H9 (cell line): ENCODE data around the gene BIVM. TPM values are rescaled to one million over a fixed set of nuclear protein-coding genes. Genes with fewer than 3 reads are reported as not detected.

Experiments
- DNase-seq: peaks from one replicate; pipeline ENCODE4 v3.0.0-alpha.2; 2017
- H2AFZ ChIP-seq: one replicate; pipeline ENCODE4 v1.6.1; 2013; ENCODE audit warnings: mild to moderate bottlenecking, low read length, control low read depth, moderate library complexity
- H2AK5ac ChIP-seq: 2 replicates; pipeline ENCODE4 v1.6.1; 2013; ENCODE audit warnings: low read length, control low read depth, mixed read lengths; ENCODE audit not compliant: insufficient read length
- H2BK120ac ChIP-seq: one replicate; pipeline ENCODE4 v1.6.1; 2013; ENCODE audit warnings: low read depth, mild to moderate bottlenecking, low read length, control low read depth, inconsistent platforms; ENCODE audit not compliant: poor library complexity, severe bottlenecking
- H2BK12ac ChIP-seq: 2 replicates; pipeline ENCODE4 v1.6.1; 2013; ENCODE audit warnings: low read length, control low read depth, mixed read lengths, low read depth; ENCODE audit not compliant: insufficient read length
- H2BK15ac ChIP-seq: 2 replicates; pipeline ENCODE4 v1.6.1; 2013; ENCODE audit warnings: low read depth, low read length, control low read depth
- H2BK20ac ChIP-seq: one replicate; pipeline ENCODE4 v1.6.1; 2013; ENCODE audit warnings: low read depth, mild to moderate bottlenecking, low read length, control low read depth, inconsistent platforms; ENCODE audit not compliant: poor library complexity, severe bottlenecking
- H2BK5ac ChIP-seq: 2 replicates; pipeline ENCODE4 v1.6.1; 2013; ENCODE audit warnings: low read length, control low read depth, mixed read lengths; ENCODE audit not compliant: insufficient read length
- H3K14ac ChIP-seq: 2 replicates; pipeline ENCODE4 v1.6.1; 2013; ENCODE audit warnings: low read length, control low read depth; ENCODE audit not compliant: insufficient read depth
- H3K18ac ChIP-seq: 2 replicates; pipeline ENCODE4 v1.6.1; 2013; ENCODE audit warnings: low read depth, mild to moderate bottlenecking, mixed read lengths, low read length, control low read depth; ENCODE audit not compliant: insufficient read length
- H3K23ac ChIP-seq: 2 replicates; pipeline ENCODE4 v1.6.1; 2013; ENCODE audit warnings: low read length, control low read depth, mixed read lengths, low read depth; ENCODE audit not compliant: insufficient read length
- H3K23me2 ChIP-seq: 2 replicates; pipeline ENCODE4 v1.6.1; 2013; ENCODE audit warnings: low read depth, mild to moderate bottlenecking, mixed read lengths, low read length, control low read depth; ENCODE audit not compliant: insufficient read length, poor library complexity, severe bottlenecking
- H3K27ac ChIP-seq: 2 replicates; pipeline ENCODE4 v1.5.1; 2013; ENCODE audit warnings: low read length, control low read depth, mixed read lengths, low read depth; ENCODE audit not compliant: insufficient read length
- H3K27me3 ChIP-seq: 2 replicates; pipeline ENCODE4 v1.6.1; 2013; ENCODE audit warnings: low read length, control low read depth, inconsistent platforms; ENCODE audit not compliant: insufficient read depth
- H3K4ac ChIP-seq: 2 replicates; pipeline ENCODE4 v1.6.1; 2013; ENCODE audit warnings: low read depth, mild to moderate bottlenecking, control low read depth, inconsistent platforms, low read length, moderate library complexity
- H3K4me1 ChIP-seq: 2 replicates; pipeline ENCODE4 v1.6.1; 2013; ENCODE audit warnings: low read length, control low read depth, inconsistent platforms; ENCODE audit not compliant: insufficient read depth
- H3K4me2 ChIP-seq: 2 replicates; pipeline ENCODE4 v1.6.1; 2013; ENCODE audit warnings: low read length, control low read depth, mixed read lengths; ENCODE audit not compliant: insufficient read length, insufficient read depth
- H3K56ac ChIP-seq: 2 replicates; pipeline ENCODE4 v1.6.1; 2013; ENCODE audit warnings: low read depth, mild to moderate bottlenecking, mixed read lengths, low read length, control low read depth; ENCODE audit not compliant: insufficient read length
- H3K79me1 ChIP-seq: 2 replicates; pipeline ENCODE4 v1.6.1; 2013; ENCODE audit warnings: low read depth, mild to moderate bottlenecking, moderate library complexity, low read length, control low read depth, inconsistent platforms; ENCODE audit not compliant: insufficient read depth, poor library complexity, severe bottlenecking
- H3K79me2 ChIP-seq: 2 replicates; pipeline ENCODE4 v1.6.1; 2013; ENCODE audit warnings: low read length, control low read depth, inconsistent platforms; ENCODE audit not compliant: insufficient read depth
- H3K9ac ChIP-seq: 2 replicates; pipeline ENCODE4 v1.6.1; 2013; ENCODE audit warnings: low read length, control low read depth, mixed read lengths; ENCODE audit not compliant: insufficient read length; ENCODE audit errors: extremely low read depth
- H3K9me3 ChIP-seq: one replicate; pipeline ENCODE4 v1.6.1; 2013; ENCODE audit warnings: low read depth, low read length, inconsistent platforms; ENCODE audit not compliant: control insufficient read depth
- H3T11ph ChIP-seq: one replicate; pipeline ENCODE4 v1.6.1; 2013; ENCODE audit warnings: mild to moderate bottlenecking, low read length, control low read depth, inconsistent platforms
- H4K20me1 ChIP-seq: one replicate; pipeline ENCODE4 v1.6.1; 2013; ENCODE audit not compliant: control insufficient read depth, insufficient read length, insufficient read depth
- H4K5ac ChIP-seq: 2 replicates; pipeline ENCODE4 v1.6.1; 2013; ENCODE audit warnings: low read depth, mild to moderate bottlenecking, mixed read lengths, low read length, control low read depth; ENCODE audit not compliant: insufficient read length
- H4K8ac ChIP-seq: replicated peaks from 2 replicates; pipeline ENCODE4 v1.6.1; 2013; ENCODE audit warnings: low read length, control low read depth, mixed read lengths, low read depth; ENCODE audit not compliant: insufficient read length
- H4K91ac ChIP-seq: 2 replicates; pipeline ENCODE4 v1.6.1; 2013; ENCODE audit warnings: low read depth, mild to moderate bottlenecking, moderate library complexity, mixed read lengths, low read length, control low read depth; ENCODE audit not compliant: insufficient read length
- H3K27ac Mint-ChIP-seq, 3 experiments: 2 replicates in 2 of 3; 3 replicates in 1 of 3; pipeline ENCODE4 v1.8.0; 2020 to 2021; ENCODE audit warnings: mixed read lengths in 3 of 3, mild to moderate bottlenecking in 1 of 3, moderate library complexity in 1 of 3
- H3K27me3 Mint-ChIP-seq: 2 replicates; pipeline ENCODE4 v1.8.0; 2021; ENCODE audit warnings: low read depth, mild to moderate bottlenecking, moderate library complexity, mixed read lengths
- H3K36me3 Mint-ChIP-seq, 3 experiments: 2 replicates in 2 of 3; 3 replicates in 1 of 3; pipeline ENCODE4 v1.8.0; 2020 to 2021; ENCODE audit warnings: low read depth in 3 of 3, mixed read lengths in 3 of 3; ENCODE audit not compliant: insufficient read depth in 1 of 3
- H3K4me1 Mint-ChIP-seq, 2 experiments: 2 replicates each; pipeline ENCODE4 v1.8.0; 2020; ENCODE audit warnings: mixed read lengths in 2 of 2
- H3K4me3 Mint-ChIP-seq, 2 experiments: 2 replicates in 1 of 2; 3 replicates in 1 of 2; pipeline ENCODE4 v1.8.0; 2020 to 2021; ENCODE audit warnings: mild to moderate bottlenecking in 2 of 2, mixed read lengths in 2 of 2, moderate library complexity in 1 of 2
- H3K9me3 Mint-ChIP-seq, 2 experiments: 2 replicates in 1 of 2; 3 replicates in 1 of 2; pipeline ENCODE4 v1.8.0; 2020; ENCODE audit warnings: mild to moderate bottlenecking in 2 of 2, mixed read lengths in 2 of 2, moderate library complexity in 1 of 2
- WGBS: extraction: QIAGEN DNeasy Blood & Tissue Kit; methylation state at CpG from one replicate; pipeline ENCODE4 v1.1.7; 2013; ENCODE audit warnings: missing lambda C conversion rate, low lambda C conversion rate, mixed read lengths; ENCODE audit not compliant: insufficient read length; ENCODE audit errors: extremely low coverage; 5-methylcytosine and 5-hydroxymethylcytosine counted together
- total RNA-seq: library from RNA; stranded (reverse); gene quantifications from 2 replicates; pipeline ENCODE4 v1.2.1, GENCODE V29; 2021
- TF ChIP-seq, protein P1 (sequence below): fragments of 200-600 bp; sonication (generic); conservative IDR thresholded peaks from 3 replicates; pipeline ENCODE4 v1.8.0; 2021; ENCODE audit warnings: antibody characterized with exemption, mild to moderate bottlenecking

BIVM gene
- total RNA-seq, 1 experiment from 2014 or later, result 9.0 TPM

DNA sequence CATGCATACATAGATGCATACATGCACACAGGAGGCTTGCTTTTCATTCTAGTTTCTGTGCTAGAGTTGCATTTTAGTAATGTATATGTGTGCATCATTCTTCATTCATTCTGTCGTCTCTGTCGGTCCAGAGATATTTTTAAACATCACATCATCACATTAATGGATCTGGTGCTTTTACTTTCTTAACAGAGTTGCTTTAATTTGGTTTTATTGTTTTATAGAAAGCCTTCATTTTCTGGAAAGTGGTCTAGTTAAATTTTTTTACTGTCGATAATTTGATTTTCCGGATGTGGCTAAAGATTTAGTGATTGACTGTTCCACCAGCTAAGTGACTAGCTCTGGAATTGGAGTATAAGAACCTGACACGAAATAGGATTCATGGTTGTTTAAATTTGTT is 16.9 kb downstream of the BIVM start:
- H4K91ac ChIP-seq, result no peak overlapping the region
- H3K4me3 Mint-ChIP-seq, result no peak overlapping the region
- H3K9me3 Mint-ChIP-seq, result peaks cover 3 to 9% of the 10 kb centered on the region in 2 experiments; a peak in 3 of 5 replicates
- no peak overlapping the region for H3K27ac ChIP-seq
- no peaks in the 10 kb centered on the region for H3K27me3 Mint-ChIP-seq
- H4K8ac ChIP-seq, result no peak overlapping the region
- H2BK5ac ChIP-seq, result no peak overlapping the region
- H3K9ac ChIP-seq, result no peak overlapping the region
- no peak overlapping the region; a peak in 1 of 7 replicates for H3K27ac Mint-ChIP-seq
- H2AFZ ChIP-seq, result no peak overlapping the region
- H3K23ac ChIP-seq, result no peak overlapping the region
- H2BK15ac ChIP-seq, result no peak overlapping the region
- no peak overlapping the region for H3K56ac ChIP-seq
- H4K20me1 ChIP-seq, result no peaks in the 10 kb centered on the region
- no peak overlapping the region for H2BK120ac ChIP-seq
- TF ChIP-seq, protein P1, sequence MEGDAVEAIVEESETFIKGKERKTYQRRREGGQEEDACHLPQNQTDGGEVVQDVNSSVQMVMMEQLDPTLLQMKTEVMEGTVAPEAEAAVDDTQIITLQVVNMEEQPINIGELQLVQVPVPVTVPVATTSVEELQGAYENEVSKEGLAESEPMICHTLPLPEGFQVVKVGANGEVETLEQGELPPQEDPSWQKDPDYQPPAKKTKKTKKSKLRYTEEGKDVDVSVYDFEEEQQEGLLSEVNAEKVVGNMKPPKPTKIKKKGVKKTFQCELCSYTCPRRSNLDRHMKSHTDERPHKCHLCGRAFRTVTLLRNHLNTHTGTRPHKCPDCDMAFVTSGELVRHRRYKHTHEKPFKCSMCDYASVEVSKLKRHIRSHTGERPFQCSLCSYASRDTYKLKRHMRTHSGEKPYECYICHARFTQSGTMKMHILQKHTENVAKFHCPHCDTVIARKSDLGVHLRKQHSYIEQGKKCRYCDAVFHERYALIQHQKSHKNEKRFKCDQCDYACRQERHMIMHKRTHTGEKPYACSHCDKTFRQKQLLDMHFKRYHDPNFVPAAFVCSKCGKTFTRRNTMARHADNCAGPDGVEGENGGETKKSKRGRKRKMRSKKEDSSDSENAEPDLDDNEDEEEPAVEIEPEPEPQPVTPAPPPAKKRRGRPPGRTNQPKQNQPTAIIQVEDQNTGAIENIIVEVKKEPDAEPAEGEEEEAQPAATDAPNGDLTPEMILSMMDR, result no peak
- H3K9me3 ChIP-seq, result no peaks in the 10 kb centered on the region
- H3K4me1 ChIP-seq, result no peaks in the 10 kb centered on the region; the same call in 1 of the 2 replicates
- H3K18ac ChIP-seq, result no peak overlapping the region
- H3T11ph ChIP-seq, result no peak overlapping the region
- H2AK5ac ChIP-seq, result no peak overlapping the region
- no peak overlapping the region for H3K4me2 ChIP-seq
- H3K79me1 ChIP-seq, result no peaks in the 10 kb centered on the region
- no peaks in the 10 kb centered on the region for H3K23me2 ChIP-seq
- no peaks in the 10 kb centered on the region for H3K27me3 ChIP-seq
- H4K5ac ChIP-seq, result no peak overlapping the region
- no peak for DNase-seq
- H3K36me3 Mint-ChIP-seq, result peaks cover 4 to 14% (median 7%) of the 10 kb centered on the region in 3 experiments; a peak in 5 of 7 replicates
- H3K4ac ChIP-seq, result no peak overlapping the region
- H3K79me2 ChIP-seq, result no peaks in the 10 kb centered on the region
- H2BK20ac ChIP-seq, result no peak overlapping the region
- peaks cover 0 to 3% of the 10 kb centered on the region in 2 experiments; a peak in 2 of 4 replicates for H3K4me1 Mint-ChIP-seq
- WGBS, result no CpG with 5 or more reads among the region's 5 CpGs
- H2BK12ac ChIP-seq, result no peak overlapping the region
- no peak overlapping the region for H3K14ac ChIP-seq
